Neural progenitor cell (in vitro differentiated cells): ENCODE results near the gene SEC16A. TPM values are rescaled to one million over a fixed set of nuclear protein-coding genes. Genes with fewer than 3 reads are reported as not detected.

Experiments used
- DNase-seq: peaks from one replicate; pipeline ENCODE4 v3.0.0-alpha.2; 2016; ENCODE audit warnings: low spot score
- H2AFZ ChIP-seq: fragments of 200-600 bp; sonication (generic); replicated peaks from 2 replicates; pipeline ENCODE4 v1.6.1; 2016; ENCODE audit warnings: antibody characterized with exemption
- H3F3A ChIP-seq: fragments of 200-600 bp; sonication (generic); 2 replicates; pipeline ENCODE4 v1.6.1; 2016; ENCODE audit warnings: antibody characterized with exemption, low read depth
- H3K27ac ChIP-seq: fragments of 200-600 bp; sonication (generic); 2 replicates; pipeline ENCODE4 v1.5.1; 2016; ENCODE audit warnings: mild to moderate bottlenecking
- H3K27me3 ChIP-seq: fragments of 200-600 bp; sonication (generic); 2 replicates; pipeline ENCODE4 v1.6.1; 2016; ENCODE audit warnings: mild to moderate bottlenecking, moderate library complexity
- H3K36me3 ChIP-seq: fragments of 200-600 bp; sonication (generic); 2 replicates; pipeline ENCODE4 v1.5.1; 2016
- H3K4me1 ChIP-seq: fragments of 200-600 bp; sonication (generic); 2 replicates; pipeline ENCODE4 v1.6.1; 2016; ENCODE audit warnings: mixed run types
- H3K4me2 ChIP-seq: fragments of 200-600 bp; sonication (generic); 2 replicates; pipeline ENCODE4 v1.6.1; 2016
- H3K4me3 ChIP-seq: fragments of 200-600 bp; sonication (generic); 2 replicates; pipeline ENCODE4 v1.5.1; 2016
- H3K79me2 ChIP-seq: fragments of 200-600 bp; sonication (generic); 2 replicates; pipeline ENCODE4 v1.6.1; 2016; ENCODE audit warnings: low read depth
- H3K9ac ChIP-seq: fragments of 200-600 bp; sonication (generic); 2 replicates; pipeline ENCODE4 v1.6.1; 2016
- H3K9me3 ChIP-seq: fragments of 200-600 bp; sonication (generic); 2 replicates; pipeline ENCODE4 v1.5.1; 2016; ENCODE audit warnings: low read depth
- H4K20me1 ChIP-seq: fragments of 200-600 bp; sonication (generic); 2 replicates; pipeline ENCODE4 v1.6.1; 2016; ENCODE audit warnings: low read depth
- H3K27ac Mint-ChIP-seq: 3 replicates; pipeline ENCODE4 v1.8.0; 2021; ENCODE audit warnings: mixed read lengths
- H3K27me3 Mint-ChIP-seq: 2 replicates; pipeline ENCODE4 v1.8.0; 2022; ENCODE audit warnings: low read depth, mild to moderate bottlenecking, inconsistent platforms, moderate library complexity, mixed read lengths; ENCODE audit not compliant: insufficient read depth
- H3K36me3 Mint-ChIP-seq: 3 replicates; pipeline ENCODE4 v1.8.0; 2021; ENCODE audit warnings: mixed read lengths
- H3K4me1 Mint-ChIP-seq: 3 replicates; pipeline ENCODE4 v1.8.0; 2021; ENCODE audit warnings: mixed read lengths
- H3K4me3 Mint-ChIP-seq: 3 replicates; pipeline ENCODE4 v1.8.0; 2021; ENCODE audit warnings: mild to moderate bottlenecking, moderate library complexity, mixed read lengths
- H3K9me3 Mint-ChIP-seq: 3 replicates; pipeline ENCODE4 v1.8.0; 2020; ENCODE audit warnings: mixed read lengths
- EZH2 ChIP-seq: fragments of 200-600 bp; sonication (generic); IDR thresholded peaks from 2 replicates; pipeline ENCODE4 v1.6.1; 2017; ENCODE audit warnings: antibody characterized with exemption, mild to moderate bottlenecking, moderate library complexity
- EZH2phosphoT487 ChIP-seq: fragments of 200-600 bp; sonication (generic); IDR thresholded peaks from 2 replicates; pipeline ENCODE4 v1.6.1; 2017; ENCODE audit warnings: antibody characterized with exemption
- total RNA-seq: library from RNA; depleted of rRNA; stranded (reverse); fragments of >200 nt; gene quantifications from 2 replicates; pipeline ENCODE4 v1.2.3, GENCODE V29; 2015; ENCODE audit warnings: low replicate concordance
- TF ChIP-seq, protein P1 (sequence below): fragments of 200-600 bp; sonication (generic); IDR thresholded peaks from 2 replicates; pipeline ENCODE4 v1.5.1; 2017; ENCODE audit warnings: antibody characterized with exemption, mild to moderate bottlenecking

The SEC16A gene
- total RNA-seq, 1 donor from 2014 or later: 16.8 TPM

- Histone ChIP-seq H3K9ac (no peak overlapping the region), H3K27ac (no peak overlapping the region), H3K36me3 (peaks cover 4% of the 10 kb centered on the region), H3K79me2 (no peaks in the 10 kb centered on the region), H3K4me2 (no peak overlapping the region), H3K9me3 (no peaks in the 10 kb centered on the region), H2AFZ (no peak overlapping the region), H4K20me1 (peaks cover 9% of the 10 kb centered on the region), H3K27me3 (no peaks in the 10 kb centered on the region), H3K4me3 (no peak overlapping the region), H3F3A (no peaks in the 10 kb centered on the region), H3K4me1 (no peaks in the 10 kb centered on the region)
- peaks cover 2% of the 10 kb centered on the region for H3K27me3 Mint-ChIP-seq
- H3K36me3 Mint-ChIP-seq: peaks cover 30% of the 10 kb centered on the region
- no peak for DNase-seq
- H3K4me1 Mint-ChIP-seq: no peaks in the 10 kb centered on the region
- H3K9me3 Mint-ChIP-seq: no peaks in the 10 kb centered on the region
- H3K27ac Mint-ChIP-seq: no peak overlapping the region
- no peak overlapping the region for H3K4me3 Mint-ChIP-seq
- TF ChIP-seq, protein P1, sequence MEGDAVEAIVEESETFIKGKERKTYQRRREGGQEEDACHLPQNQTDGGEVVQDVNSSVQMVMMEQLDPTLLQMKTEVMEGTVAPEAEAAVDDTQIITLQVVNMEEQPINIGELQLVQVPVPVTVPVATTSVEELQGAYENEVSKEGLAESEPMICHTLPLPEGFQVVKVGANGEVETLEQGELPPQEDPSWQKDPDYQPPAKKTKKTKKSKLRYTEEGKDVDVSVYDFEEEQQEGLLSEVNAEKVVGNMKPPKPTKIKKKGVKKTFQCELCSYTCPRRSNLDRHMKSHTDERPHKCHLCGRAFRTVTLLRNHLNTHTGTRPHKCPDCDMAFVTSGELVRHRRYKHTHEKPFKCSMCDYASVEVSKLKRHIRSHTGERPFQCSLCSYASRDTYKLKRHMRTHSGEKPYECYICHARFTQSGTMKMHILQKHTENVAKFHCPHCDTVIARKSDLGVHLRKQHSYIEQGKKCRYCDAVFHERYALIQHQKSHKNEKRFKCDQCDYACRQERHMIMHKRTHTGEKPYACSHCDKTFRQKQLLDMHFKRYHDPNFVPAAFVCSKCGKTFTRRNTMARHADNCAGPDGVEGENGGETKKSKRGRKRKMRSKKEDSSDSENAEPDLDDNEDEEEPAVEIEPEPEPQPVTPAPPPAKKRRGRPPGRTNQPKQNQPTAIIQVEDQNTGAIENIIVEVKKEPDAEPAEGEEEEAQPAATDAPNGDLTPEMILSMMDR: no peak
- no peak for TF ChIP-seq EZH2
- no peak for TF ChIP-seq EZH2phosphoT487
These were observed 19.3 kb downstream of the SEC16A start for GRCh38 chr9:136463578-136463977.

DNA sequence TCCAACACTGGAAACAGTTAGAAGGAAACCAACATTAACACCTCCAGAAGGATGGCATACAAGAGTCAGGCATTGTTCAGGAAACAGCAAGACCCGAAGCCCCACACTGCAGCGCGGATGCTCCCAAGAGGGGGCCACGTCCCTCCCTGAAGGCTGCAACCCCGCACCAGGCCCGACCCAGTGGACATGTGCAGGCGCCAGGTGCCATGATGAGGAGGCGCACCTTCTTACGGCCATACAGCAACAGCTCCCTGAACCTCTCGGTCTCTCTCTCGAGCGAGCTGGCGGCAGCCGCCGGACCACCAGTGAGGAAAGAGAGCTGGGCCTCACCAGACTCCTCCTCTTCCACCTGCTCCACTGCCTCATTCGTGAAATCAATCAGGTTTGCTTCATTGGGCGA, 20.2 kb downstream of the SEC16A start:
- no peaks in the 10 kb centered on the region for H3K9me3 Mint-ChIP-seq
- H3K4me3 Mint-ChIP-seq: no peak overlapping the region
- peaks cover 4% of the 10 kb centered on the region for H3K27me3 Mint-ChIP-seq
- no peak overlapping the region for H2AFZ ChIP-seq
- H3K9ac ChIP-seq: no peak overlapping the region
- no peak overlapping the region for H3K4me2 ChIP-seq
- H3K9me3 ChIP-seq: no peaks in the 10 kb centered on the region
- H3K27me3 ChIP-seq: no peaks in the 10 kb centered on the region
- H4K20me1 ChIP-seq: peaks cover 5% of the 10 kb centered on the region
- no peaks in the 10 kb centered on the region for H3K4me1 ChIP-seq
- H3F3A ChIP-seq: no peaks in the 10 kb centered on the region
- no peaks in the 10 kb centered on the region for H3K79me2 ChIP-seq
- peaks cover 4% of the 10 kb centered on the region for H3K36me3 ChIP-seq
- H3K36me3 Mint-ChIP-seq: peaks cover 30% of the 10 kb centered on the region
- H3K4me3 ChIP-seq: no peak overlapping the region
- no peak overlapping the region for H3K27ac ChIP-seq
- no peak for DNase-seq
- H3K27ac Mint-ChIP-seq: no peak overlapping the region
- no peaks in the 10 kb centered on the region for H3K4me1 Mint-ChIP-seq
- TF ChIP-seq, protein P1: no peak
- no peak for TF ChIP-seq EZH2phosphoT487
- TF ChIP-seq EZH2: no peak

DNA sequence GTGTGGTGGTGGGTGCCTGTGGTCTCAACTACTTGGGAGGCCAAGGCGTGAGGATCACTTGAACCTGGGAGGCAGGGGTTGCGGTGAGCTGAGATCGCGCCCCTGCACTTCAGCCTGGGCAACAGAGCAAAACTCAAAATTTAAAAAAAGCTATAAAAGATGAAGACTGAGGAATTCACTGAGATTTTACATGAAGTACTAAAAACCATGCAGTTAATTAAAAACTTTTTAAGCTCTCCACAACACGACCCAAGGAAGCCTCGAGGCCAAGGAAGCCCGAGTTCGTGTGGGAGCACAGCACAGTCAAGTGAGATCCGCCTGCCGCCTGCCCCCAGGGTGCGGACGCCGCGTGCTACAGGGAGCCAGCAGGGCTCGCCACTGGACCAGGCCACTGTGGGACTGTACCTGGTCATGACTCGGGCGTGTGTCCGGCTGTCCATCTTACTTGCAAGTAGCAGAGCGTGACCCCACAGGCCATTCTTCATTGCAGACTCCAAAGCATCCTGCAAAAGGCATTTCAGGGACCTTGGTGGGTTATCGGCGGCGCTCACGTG, 22.0 kb downstream of the SEC16A start:
- peaks cover 4% of the 10 kb centered on the region for H3K27me3 Mint-ChIP-seq
- H3K4me3 ChIP-seq: no peak overlapping the region
- no peaks in the 10 kb centered on the region for H3K4me1 ChIP-seq
- no peaks in the 10 kb centered on the region for H3K4me1 Mint-ChIP-seq
- no peak overlapping the region for H3K4me3 Mint-ChIP-seq
- DNase-seq: no peak
- peaks cover 4% of the 10 kb centered on the region for H3K36me3 ChIP-seq
- no peak overlapping the region for H3K27ac Mint-ChIP-seq
- no peaks in the 10 kb centered on the region for H3F3A ChIP-seq
- no peaks in the 10 kb centered on the region for H3K79me2 ChIP-seq
- H3K36me3 Mint-ChIP-seq: peaks cover 31% of the 10 kb centered on the region
- no peaks in the 10 kb centered on the region for H3K9me3 ChIP-seq
- H3K4me2 ChIP-seq: no peak overlapping the region
- no peak overlapping the region for H2AFZ ChIP-seq
- H3K9ac ChIP-seq: no peak overlapping the region
- no peak overlapping the region for H3K27ac ChIP-seq
- no peaks in the 10 kb centered on the region for H3K9me3 Mint-ChIP-seq
- H4K20me1 ChIP-seq: peaks cover 7% of the 10 kb centered on the region
- TF ChIP-seq EZH2phosphoT487: no peak
- TF ChIP-seq, protein P1: no peak
- no peak for TF ChIP-seq EZH2
- no peaks in the 10 kb centered on the region for H3K27me3 ChIP-seq
